Endodermal cell (in vitro differentiated cells): ENCODE measurements around the gene SPRR3. TPM values are rescaled to one million over a fixed set of nuclear protein-coding genes. Genes with fewer than 3 reads are reported as not detected.

Source experiments
- DNase-seq: peaks from one replicate; pipeline ENCODE4 v3.0.0-alpha.2; 2017
- H3K27ac ChIP-seq: 2 replicates; pipeline ENCODE4 v1.5.1; 2013; ENCODE audit warnings: mild to moderate bottlenecking, low read depth, low read length, moderate library complexity
- H3K27me3 ChIP-seq: 2 replicates; pipeline ENCODE4 v1.6.1; 2013; ENCODE audit warnings: mild to moderate bottlenecking, low read length, moderate library complexity; ENCODE audit not compliant: insufficient read depth, control insufficient read depth, poor library complexity, severe bottlenecking
- H3K36me3 ChIP-seq: 2 replicates; pipeline ENCODE4 v1.7.0; 2013; ENCODE audit warnings: mild to moderate bottlenecking, low read length, moderate library complexity; ENCODE audit not compliant: control insufficient read depth, insufficient read depth
- H3K4me1 ChIP-seq: one replicate; pipeline ENCODE4 v1.7.0; 2013; ENCODE audit warnings: low read length; ENCODE audit not compliant: control insufficient read depth, insufficient read depth
- H3K4me3 ChIP-seq: 2 replicates; pipeline ENCODE4 v1.5.1; 2013; ENCODE audit warnings: mild to moderate bottlenecking, low read length, moderate library complexity
- H3K9ac ChIP-seq: 2 replicates; pipeline ENCODE4 v1.6.1; 2013; ENCODE audit warnings: mild to moderate bottlenecking, low read length, moderate library complexity; ENCODE audit not compliant: poor library complexity, severe bottlenecking; ENCODE audit errors: extremely low read depth
- H3K9me3 ChIP-seq: 2 replicates; pipeline ENCODE4 v1.6.1; 2013; ENCODE audit warnings: mild to moderate bottlenecking, low read length, moderate library complexity; ENCODE audit not compliant: control insufficient read depth
- H3K27ac Mint-ChIP-seq: 2 replicates; pipeline ENCODE4 v1.8.0; 2020; ENCODE audit warnings: mixed read lengths
- H3K27me3 Mint-ChIP-seq: 2 replicates; pipeline ENCODE4 v1.8.0; 2021; ENCODE audit warnings: mild to moderate bottlenecking, mixed read lengths; ENCODE audit not compliant: insufficient read depth
- H3K36me3 Mint-ChIP-seq: 2 replicates; pipeline ENCODE4 v1.8.0; 2020; ENCODE audit warnings: low read depth, mixed read lengths
- H3K4me1 Mint-ChIP-seq: 2 replicates; pipeline ENCODE4 v1.8.0; 2020; ENCODE audit warnings: mixed read lengths
- H3K4me3 Mint-ChIP-seq: 2 replicates; pipeline ENCODE4 v1.8.0; 2020; ENCODE audit warnings: mild to moderate bottlenecking, moderate library complexity, mixed read lengths
- H3K9me3 Mint-ChIP-seq: 2 replicates; pipeline ENCODE4 v1.8.0; 2020; ENCODE audit warnings: mild to moderate bottlenecking, mixed read lengths
- CTCF ChIP-seq: fragments of 200-600 bp; sonication (generic); conservative IDR thresholded peaks from 2 replicates; pipeline ENCODE4 v1.5.0; 2021; ENCODE audit warnings: antibody characterized with exemption, mild to moderate bottlenecking
- WGBS, 2 experiments: methylation state at CpG; one replicate each; pipeline versions ENCODE4 v1.1.5 to v1.1.7; 2013; ENCODE audit warnings: missing lambda C conversion rate in 2 of 2, mixed read lengths in 1 of 2; ENCODE audit not compliant: insufficient coverage in 1 of 2, insufficient read length in 1 of 2; 5-methylcytosine and 5-hydroxymethylcytosine counted together
- total RNA-seq, 2 donors: library from RNA; stranded (reverse); fragmentation: NEBNext Ultra II Directional in 1 of 2; extraction: Animal tissue kit (Norgen Biotek cat#: 25700) in 1 of 2; gene quantifications; 2 replicates in 1 of 2; 3 replicates in 1 of 2; pipeline ENCODE4 v1.2.1, GENCODE V29; 2021

The SPRR3 gene
- total RNA-seq, 2 donors from 2014 or later = not detected

- TF ChIP-seq CTCF = no peak
- H3K27me3 ChIP-seq = no peaks in the 10 kb centered on the region
- no peaks in the 10 kb centered on the region for H3K4me1 ChIP-seq
- Mint-ChIP-seq H3K4me1 (peaks cover 18% of the 10 kb centered on the region), H3K27ac (no peak overlapping the region), H3K36me3 (no peaks in the 10 kb centered on the region), H3K27me3 (peaks cover 3% of the 10 kb centered on the region), H3K4me3 (no peak overlapping the region), H3K9me3 (peaks cover 36% of the 10 kb centered on the region)
- H3K9ac ChIP-seq = no peak overlapping the region
- H3K4me3 ChIP-seq = no peak overlapping the region
- no peaks in the 10 kb centered on the region for H3K36me3 ChIP-seq
- DNase-seq = no peak
- H3K9me3 ChIP-seq = peaks cover 28% of the 10 kb centered on the region
- no peak overlapping the region for H3K27ac ChIP-seq
- 58 to 64% methylated on average over 7 of the region's 7 CpGs for WGBS, 2 experiments
These were observed 3.6 kb upstream of the SPRR3 start for GRCh38 chr1:152997901-152998300.

- Histone ChIP-seq H3K36me3 (no peaks in the 10 kb centered on the region), H3K9ac (no peak overlapping the region), H3K4me3 (no peak overlapping the region), H3K9me3 (peaks cover 28% of the 10 kb centered on the region), H3K27ac (no peak overlapping the region), H3K4me1 (no peaks in the 10 kb centered on the region), H3K27me3 (no peaks in the 10 kb centered on the region)
- no peaks in the 10 kb centered on the region for H3K36me3 Mint-ChIP-seq
- H3K27ac Mint-ChIP-seq = no peak overlapping the region
- H3K9me3 Mint-ChIP-seq = peaks cover 39% of the 10 kb centered on the region
- no peak for TF ChIP-seq CTCF
- peaks cover 3% of the 10 kb centered on the region for H3K27me3 Mint-ChIP-seq
- WGBS, 2 experiments = 85 to 100% methylated on average over 4 of the region's 4 CpGs
- H3K4me3 Mint-ChIP-seq = no peak overlapping the region
- no peak for DNase-seq
- peaks cover 18% of the 10 kb centered on the region for H3K4me1 Mint-ChIP-seq
These were observed 3.1 kb upstream of the SPRR3 start for GRCh38 chr1:152998476-152998875.

- Histone ChIP-seq H3K27ac (no peak overlapping the region), H3K4me3 (no peak overlapping the region), H3K4me1 (no peaks in the 10 kb centered on the region), H3K9me3 (peaks cover 20% of the 10 kb centered on the region), H3K9ac (no peak overlapping the region), H3K36me3 (no peaks in the 10 kb centered on the region), H3K27me3 (no peaks in the 10 kb centered on the region)
- 70 to 75% methylated on average over 3 to 6 of the region's 6 CpGs for WGBS, 2 experiments
- Mint-ChIP-seq H3K36me3 (no peaks in the 10 kb centered on the region), H3K4me3 (no peak overlapping the region), H3K27me3 (peaks cover 5% of the 10 kb centered on the region), H3K4me1 (peaks cover 18% of the 10 kb centered on the region), H3K27ac (no peak overlapping the region), H3K9me3 (peaks cover 42% of the 10 kb centered on the region)
- TF ChIP-seq CTCF = no peak
- DNase-seq = no peak
These were observed 1.7 kb upstream of the SPRR3 start for GRCh38 chr1:152999818-153000217.
